Activated CD4-positive, alpha-beta T cell treated with anti-CD3 and anti-CD28 coated beads, Interleukin-2, Interleukin-6, amounts not matched to agents 100 ng/mL and 50 ng/mL, durations not matched to agents 16 hours and 8 hours (primary cell): Measurements from ENCODE around the gene DENND6B.

Source experiments
- DNase-seq: peaks from one replicate; pipeline ENCODE4 v3.0.0-alpha.2; 2020

Gene DENND6B

GRCh38 chr22:50269573-50269969 is 57.2 kb downstream of the DENND6B start:
- no peak for DNase-seq

- DNase-seq, result no peak
Observed at GRCh38 chr22:50268655-50269113, 58.1 kb downstream of the DENND6B start.

GRCh38 chr22:50267591-50268390 is 59.0 kb downstream of the DENND6B start:
- DNase-seq, result peak; percentile 67

- no peak for DNase-seq
Observed at GRCh38 chr22:50266994-50267393, 59.8 kb downstream of the DENND6B start.

- DNase-seq, result no peak
Observed at GRCh38 chr22:50264946-50265669, 61.7 kb downstream of the DENND6B start.

GRCh38 chr22:50264104-50264745 is 62.6 kb downstream of the DENND6B start:
- no peak for DNase-seq

- no peak for DNase-seq
Observed at GRCh38 chr22:50262973-50263617, 63.7 kb downstream of the DENND6B start.

- peak; percentile 25 for DNase-seq
Observed at GRCh38 chr22:50262460-50262911, 64.3 kb downstream of the DENND6B start.

- DNase-seq, result peak; percentile 43
Observed at GRCh38 chr22:50261615-50262459, 65.0 kb downstream of the DENND6B start, which contains the start of gene MAPK12. Gene MAPK12 (minus strand): TSS chr22:50261683. CDS start chr22:50261509, 174 bp downstream.

- peak; percentile 63 for DNase-seq
Observed at GRCh38 chr22:50260801-50261614, 65.8 kb downstream of the DENND6B start.

GRCh38 chr22:50260434-50260800 is 66.4 kb downstream of the DENND6B start:
- DNase-seq, result no peak

- no peak for DNase-seq
Observed at GRCh38 chr22:50259302-50259701, 67.5 kb downstream of the DENND6B start.
